Esophagus squamous epithelium (tissue), 4 donors: ENCODE results near the gene EPC1.

Experiments used
- POLR2A ChIP-seq, 4 donors: fragments of 450-650 bp; IDR thresholded peaks; one replicate each; pipeline ENCODE4 v1.6.1; 2017; ENCODE audit warnings: antibody characterized with exemption in 4 of 4, mild to moderate bottlenecking in 4 of 4, moderate library complexity in 3 of 4
- TF ChIP-seq, protein P1 (sequence below), 6 experiments: fragments of 450-650 bp in 4 of 6; fragments of 200-600 bp in 2 of 6; sonication (generic) in 2 of 6; IDR thresholded peaks; one replicate each; pipeline ENCODE4 v1.5.1; 2016 to 2019; ENCODE audit warnings: antibody characterized with exemption in 6 of 6, mild to moderate bottlenecking in 4 of 6, moderate library complexity in 4 of 6

DNA sequence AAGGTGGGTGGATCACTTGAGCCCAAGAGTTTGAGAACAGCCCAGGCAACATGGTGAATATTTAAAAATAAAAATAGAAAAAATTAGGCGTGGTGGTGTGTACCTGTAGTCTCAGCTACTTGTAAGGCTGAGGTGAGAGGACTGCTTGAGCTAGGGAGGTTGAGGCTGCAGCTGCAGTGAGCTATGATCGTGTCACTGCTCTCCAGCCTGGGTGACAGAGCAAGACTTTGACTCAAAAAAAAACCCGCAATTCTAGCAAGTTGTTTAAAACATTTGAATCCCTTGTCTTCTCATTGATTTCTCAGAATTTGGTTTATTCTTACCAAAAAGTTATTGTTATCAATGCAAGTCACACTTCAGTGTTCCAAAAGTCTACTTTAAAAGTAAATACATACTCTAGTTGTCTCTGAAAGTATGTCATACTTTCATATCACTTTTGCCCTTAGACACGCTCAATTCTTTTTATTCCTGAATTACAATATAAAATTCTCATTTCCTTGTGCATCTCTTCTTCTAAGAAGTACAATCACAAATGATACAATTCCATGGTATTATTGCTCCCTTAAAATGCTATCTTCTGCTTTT, 6.3 kb downstream of the EPC1 start:
- TF ChIP-seq, protein P1, sequence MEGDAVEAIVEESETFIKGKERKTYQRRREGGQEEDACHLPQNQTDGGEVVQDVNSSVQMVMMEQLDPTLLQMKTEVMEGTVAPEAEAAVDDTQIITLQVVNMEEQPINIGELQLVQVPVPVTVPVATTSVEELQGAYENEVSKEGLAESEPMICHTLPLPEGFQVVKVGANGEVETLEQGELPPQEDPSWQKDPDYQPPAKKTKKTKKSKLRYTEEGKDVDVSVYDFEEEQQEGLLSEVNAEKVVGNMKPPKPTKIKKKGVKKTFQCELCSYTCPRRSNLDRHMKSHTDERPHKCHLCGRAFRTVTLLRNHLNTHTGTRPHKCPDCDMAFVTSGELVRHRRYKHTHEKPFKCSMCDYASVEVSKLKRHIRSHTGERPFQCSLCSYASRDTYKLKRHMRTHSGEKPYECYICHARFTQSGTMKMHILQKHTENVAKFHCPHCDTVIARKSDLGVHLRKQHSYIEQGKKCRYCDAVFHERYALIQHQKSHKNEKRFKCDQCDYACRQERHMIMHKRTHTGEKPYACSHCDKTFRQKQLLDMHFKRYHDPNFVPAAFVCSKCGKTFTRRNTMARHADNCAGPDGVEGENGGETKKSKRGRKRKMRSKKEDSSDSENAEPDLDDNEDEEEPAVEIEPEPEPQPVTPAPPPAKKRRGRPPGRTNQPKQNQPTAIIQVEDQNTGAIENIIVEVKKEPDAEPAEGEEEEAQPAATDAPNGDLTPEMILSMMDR (IDR thresholded peaks at IDR 0.05) = no peak
- no peak for TF ChIP-seq POLR2A (IDR thresholded peaks at IDR 0.05)
